Neural cell (in vitro differentiated cells): ENCODE results near the gene LDAH.

Experiments used
- CTCF ChIP-seq: fragments of 450-650 bp; IDR thresholded peaks from 2 replicates; pipeline ENCODE4 v1.5.1; 2014; ENCODE audit warnings: antibody characterized with exemption, mild to moderate bottlenecking, moderate library complexity; ENCODE audit not compliant: poor library complexity, severe bottlenecking
- SMC3 ChIP-seq: fragments of 450-650 bp; conservative IDR thresholded peaks from 2 replicates; pipeline ENCODE4 v1.6.1; 2014; ENCODE audit warnings: antibody characterized with exemption, mild to moderate bottlenecking, moderate library complexity; ENCODE audit not compliant: poor library complexity

GRCh38 chr2:20839052-20839451 lies 16.2 kb upstream of the LDAH start:
- TF ChIP-seq SMC3 (no peak), CTCF (no peak)
